ENCODE data around the gene P3H4.
"Not testable (repeated sequence)": the region's sequence is repeated elsewhere in the genome, so short reads cannot be mapped to it uniquely, and the experiment has no call there.

P3H4 gene

DNA sequence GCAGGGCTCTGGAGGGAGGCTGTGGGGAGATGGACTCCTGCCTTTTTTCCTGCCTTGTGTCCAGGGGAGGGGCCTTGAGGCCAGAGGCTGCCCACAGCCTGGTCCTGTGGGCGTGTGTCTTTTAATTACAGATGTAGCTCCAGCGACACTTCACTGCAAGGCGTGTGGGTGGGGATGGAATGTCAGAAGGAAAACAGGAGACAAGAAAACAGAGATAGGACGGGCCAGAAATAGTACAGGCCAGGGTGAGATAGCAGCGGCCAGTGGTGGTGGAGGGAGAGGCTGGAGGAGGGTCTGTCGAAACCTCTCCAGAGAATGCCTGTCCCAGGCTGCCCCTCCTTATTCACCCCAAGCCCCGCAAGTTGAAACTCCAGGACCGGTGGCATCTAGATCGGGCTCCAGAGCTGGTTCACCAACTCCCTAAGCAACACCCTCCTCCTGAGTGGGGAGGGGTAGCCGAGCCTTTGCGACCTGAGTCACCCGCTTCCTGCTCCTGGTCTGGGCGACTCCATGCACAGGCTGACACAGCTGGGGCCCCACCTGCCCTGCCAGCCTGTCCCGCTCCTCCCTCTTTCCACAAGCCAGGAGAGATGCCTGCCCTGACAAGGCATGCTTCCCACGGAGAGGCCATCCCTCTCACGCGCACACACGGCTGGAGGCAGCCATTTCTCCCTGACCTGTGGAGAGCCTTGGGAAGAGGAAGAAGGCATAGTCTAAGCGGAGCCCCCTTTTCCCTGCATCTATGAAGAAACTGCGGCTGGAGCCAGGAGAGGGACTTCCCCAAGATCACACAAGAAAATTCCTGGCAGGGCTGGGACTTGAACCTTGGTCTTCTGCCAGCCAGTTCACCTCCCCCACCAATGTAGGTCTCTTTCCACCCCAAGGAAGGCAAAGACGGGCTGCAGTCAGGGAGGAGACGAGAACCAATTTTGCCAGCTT, 18.6 kb downstream of the P3H4 start:
- no peak for DNase-seq

DNA sequence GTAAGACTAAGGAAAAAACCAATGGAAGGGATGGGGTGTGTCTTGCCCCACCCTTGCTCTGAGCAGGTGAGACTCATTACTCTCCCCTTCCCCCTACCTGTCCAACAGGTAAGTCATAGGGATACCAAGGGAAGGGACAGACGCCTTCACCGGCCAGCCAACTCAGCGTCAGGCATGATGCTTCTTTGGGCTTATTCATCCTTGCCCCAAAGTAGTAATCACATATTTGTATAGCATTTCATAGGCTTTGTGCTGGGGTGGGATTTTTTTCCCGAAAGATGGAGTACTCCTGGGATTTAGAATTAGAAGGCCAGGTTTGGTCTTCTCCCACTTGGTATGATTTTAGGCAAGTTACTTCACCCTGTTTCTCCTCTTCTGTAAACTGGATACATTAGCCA, 24.7 kb downstream of the P3H4 start:
- DNase-seq: no peak

DNA sequence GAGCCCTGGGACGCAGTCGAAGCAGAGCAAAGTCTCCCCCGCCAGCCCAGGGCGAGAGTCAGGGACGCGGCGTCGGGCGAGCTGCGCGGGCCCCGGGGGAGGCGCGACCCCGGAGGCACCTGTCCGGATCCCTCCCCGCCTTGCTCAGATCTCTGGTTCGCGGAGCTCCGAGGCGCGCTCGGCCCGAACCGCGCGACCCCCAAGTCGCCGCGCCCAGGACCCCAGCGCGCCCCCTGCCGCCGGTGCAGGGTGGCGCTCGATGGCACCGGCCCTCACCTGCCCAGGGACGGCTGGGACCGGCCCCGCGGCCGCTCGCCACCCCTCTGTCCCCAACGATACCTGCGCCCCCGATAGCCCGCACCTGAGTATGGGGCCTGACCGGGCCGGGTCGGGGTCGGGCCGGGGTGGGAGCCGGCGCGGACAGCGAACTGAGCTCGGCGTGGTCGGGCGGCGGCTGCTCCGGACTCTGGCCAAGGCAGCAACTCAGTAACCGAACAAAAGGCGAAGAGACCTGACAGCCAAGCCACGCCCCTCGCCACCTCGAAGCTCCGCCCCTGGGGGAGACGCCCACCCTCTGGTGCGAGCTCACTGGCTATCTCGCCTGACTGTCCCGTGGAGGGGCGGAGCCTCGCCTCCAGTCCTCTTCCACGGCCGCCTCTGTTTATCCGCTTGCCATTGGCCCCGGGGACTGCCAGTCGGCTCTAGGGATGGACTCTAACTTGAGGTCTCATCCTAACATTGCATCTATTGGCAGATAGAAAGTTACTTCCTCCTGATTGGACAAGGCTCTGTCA, 25.3 kb downstream of the P3H4 start, which contains the start of gene JUP:
JUP (minus strand) TSS at position 485 of the 794 bp plus-strand sequence. CDS start 14,857 bp downstream, outside the sequence.
- peak; percentile 63 for DNase-seq

DNA sequence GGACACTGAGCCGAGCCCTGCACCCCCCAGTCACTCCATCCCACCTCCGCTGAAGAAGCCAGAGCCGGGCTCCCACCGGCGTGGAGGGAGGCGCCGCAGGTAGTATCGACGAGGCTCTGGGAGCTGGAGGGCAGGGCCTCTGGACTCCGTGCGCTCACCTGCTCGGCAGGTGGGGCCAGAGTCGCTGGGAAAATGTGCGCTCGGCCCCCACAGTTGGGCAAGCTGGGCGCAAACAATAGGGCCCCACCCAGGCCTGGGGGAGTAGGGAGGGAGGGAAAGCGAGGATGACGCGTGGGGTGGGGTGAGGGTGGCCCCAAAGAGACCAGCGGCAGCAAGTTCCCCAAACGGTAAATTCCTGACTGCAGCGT, 25.9 kb downstream of the P3H4 start:
- DNase-seq: no peak

DNA sequence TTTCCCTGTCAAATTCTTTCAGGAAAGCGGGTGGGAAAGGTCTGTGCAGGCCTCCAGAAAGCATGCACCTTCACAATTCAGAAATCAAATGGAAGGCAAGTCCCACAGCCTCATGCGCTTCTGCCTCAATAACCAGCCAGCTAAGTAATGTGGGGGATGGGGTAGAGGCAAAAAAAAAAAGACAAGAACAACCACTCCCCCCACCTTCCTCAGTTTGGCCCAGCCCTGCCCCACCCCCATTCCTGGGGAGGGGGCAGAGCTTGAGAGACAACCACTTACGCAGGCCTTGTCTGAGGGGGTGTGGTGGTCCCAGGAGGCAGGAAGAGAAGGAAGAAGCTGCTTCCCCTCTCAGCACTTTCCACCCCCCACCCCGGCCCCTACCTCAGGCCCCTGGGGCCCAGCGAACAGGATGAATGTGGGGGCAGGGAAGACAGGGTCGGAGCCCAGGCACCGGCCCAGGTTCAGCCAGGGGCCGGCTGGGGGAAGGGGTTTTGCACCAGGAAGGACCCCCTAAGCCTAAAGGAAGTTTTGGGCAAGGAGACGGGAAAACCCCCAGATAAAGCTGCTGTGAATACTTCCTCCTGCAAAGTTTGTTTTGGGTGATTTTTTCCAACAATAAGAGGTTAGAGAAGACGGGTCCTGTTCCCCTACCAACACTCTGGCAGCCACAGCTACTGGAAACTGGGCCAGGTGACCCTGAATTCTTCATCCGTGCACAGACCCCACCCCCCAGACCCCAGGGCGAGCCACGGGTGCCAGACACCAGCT, 26.5 kb downstream of the P3H4 start:
- DNase-seq: no peak

DNA sequence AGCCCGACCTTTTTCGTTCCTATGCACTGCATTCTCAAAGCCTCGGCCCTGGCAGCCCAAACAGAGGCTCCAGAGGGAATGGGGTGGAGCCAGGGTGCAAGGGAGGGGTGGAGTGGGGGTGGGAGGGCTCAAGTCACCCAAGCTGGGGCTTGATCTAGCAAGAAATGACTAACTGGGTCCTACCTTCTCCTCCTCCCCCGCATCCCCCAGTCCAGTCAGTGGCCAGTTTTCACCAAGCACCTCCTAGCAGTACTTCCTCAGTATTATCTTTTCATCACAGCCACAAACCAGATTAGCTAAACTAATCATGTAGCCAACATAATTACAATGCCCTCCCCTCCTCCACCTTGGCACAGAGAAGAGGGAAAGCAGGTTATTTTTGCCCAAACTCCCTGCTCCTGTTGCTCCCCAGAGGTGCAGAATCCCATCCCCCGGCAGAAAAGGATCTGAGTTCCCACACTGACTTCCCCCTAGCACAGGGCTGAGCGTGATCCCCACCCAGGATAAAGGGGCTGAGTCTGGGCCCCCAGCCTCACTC, 27.5 kb downstream of the P3H4 start:
- DNase-seq: no peak

DNA sequence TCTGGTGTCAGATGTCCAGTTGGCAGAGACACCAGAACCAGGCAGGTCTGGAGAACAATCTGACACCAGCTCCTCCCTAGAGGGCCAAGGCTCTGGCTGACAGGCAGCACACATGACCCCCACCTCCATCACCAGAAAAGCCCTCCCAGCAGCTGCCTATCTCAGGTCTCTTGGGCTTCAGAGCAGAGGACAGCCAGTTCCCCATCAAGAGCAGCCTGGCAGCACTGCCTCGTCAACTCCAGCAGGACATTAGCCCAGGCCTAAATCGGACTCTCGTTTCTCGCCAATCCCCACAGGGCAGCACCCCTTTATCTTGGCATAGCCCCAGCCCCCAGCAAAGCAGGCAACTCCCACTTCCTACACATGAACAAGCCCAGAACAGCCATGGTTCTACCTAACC, 29.6 kb downstream of the P3H4 start:
- no peak for DNase-seq

DNA sequence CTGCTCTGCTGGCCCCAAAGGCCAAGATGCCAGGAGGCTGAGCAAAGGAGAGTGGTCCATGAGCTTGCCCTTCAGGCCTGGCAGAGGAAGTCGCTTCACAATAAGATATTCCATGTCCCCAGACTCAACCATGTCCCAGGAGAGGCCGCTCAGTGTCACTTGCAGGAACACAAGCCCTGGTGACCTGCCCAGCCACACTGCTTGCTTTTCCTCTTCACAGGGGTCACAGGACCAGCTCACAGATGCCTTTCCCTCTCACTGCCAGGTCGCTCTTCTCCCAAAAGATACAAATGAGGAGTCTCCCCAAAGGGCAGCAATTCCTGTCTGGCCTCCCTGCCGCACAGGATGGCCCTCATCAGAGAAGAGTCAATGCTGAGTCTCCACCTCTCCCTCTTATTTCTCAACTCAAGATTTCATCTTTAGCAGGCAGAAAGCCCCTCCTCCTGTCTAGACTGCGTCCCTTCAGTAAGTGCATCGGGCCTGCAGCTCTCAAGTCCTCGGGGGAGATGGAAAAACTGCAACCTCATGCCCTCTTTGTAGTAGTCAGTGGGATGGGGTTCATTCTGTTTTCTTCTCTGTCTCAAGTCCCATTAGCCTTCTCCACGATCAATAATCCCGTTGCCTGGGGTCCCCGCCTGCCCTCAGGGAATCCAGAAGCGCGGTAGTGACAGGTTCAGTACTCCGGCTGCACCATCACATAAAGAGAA, 30.2 kb downstream of the P3H4 start:
- DNase-seq: no peak

DNA sequence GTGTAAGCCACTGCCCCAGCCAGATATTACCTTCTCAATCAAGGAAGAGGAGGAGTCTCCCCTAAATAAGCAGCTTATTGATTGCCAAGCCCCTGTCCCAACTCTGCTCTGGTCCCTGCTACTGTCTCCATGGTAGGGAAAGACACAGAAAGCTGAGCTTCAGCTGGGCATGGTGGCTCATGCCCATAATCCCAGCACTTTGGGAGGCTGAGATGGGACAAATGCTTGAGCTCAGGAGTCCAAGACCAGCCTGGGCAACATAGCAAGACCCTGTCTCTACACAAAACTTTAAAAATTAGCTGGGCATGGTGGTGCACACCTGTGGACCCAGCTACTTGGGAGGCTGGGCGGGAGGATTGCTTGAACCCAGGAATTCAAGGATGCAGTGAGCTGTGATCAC, 31.8 kb downstream of the P3H4 start:
- no peak for DNase-seq

DNA sequence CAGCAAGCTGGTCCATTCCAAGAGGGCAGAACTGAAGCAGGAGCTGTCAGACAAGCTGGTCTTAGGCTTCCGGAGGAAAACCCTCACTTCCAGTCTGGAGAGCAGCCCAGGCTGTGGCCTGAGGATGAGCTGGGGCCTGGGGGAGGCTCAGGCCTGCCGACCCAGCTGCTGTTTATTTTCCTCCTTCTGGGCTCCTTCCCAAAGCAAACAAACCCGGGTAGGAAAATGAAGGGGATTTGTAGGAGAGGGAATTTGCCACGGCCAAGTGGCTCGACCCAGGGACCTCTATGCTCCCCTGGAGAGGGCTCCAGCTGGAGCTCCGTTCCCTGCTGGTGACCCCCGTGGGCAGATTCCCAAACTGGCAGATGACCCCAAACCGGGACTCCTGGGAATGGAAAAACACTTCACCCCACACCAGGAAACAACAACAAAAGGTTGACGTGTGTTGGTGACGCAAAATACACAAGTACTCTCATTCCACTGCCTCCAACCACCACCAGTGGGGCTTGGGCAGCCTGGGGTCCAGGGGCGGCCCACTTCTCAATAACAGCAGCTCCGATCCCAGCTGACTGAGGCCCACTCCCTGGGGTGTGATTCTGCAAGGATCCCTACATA, 34.1 kb downstream of the P3H4 start:
- DNase-seq: no peak

DNA sequence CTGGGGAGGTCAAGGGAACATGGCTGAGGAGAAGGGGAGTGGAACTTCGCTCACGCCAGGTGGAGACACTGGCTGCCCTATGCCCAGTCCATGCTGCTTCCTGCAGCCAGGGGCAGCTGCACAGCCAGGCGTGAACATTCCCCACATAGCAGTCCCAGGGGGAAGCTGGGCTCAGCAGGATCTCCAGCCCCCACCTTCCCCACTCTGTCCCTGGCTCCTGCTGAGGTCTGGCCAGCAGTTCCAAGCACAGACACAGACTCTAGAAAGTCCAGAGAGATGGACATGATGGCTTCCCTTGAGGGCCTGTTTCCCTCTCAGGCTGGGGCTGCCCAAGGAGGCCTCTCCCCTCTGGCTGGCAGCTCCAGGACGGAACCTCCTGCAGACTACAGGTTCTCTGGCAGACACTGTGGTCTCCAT, 34.6 kb downstream of the P3H4 start:
- DNase-seq: no peak

DNA sequence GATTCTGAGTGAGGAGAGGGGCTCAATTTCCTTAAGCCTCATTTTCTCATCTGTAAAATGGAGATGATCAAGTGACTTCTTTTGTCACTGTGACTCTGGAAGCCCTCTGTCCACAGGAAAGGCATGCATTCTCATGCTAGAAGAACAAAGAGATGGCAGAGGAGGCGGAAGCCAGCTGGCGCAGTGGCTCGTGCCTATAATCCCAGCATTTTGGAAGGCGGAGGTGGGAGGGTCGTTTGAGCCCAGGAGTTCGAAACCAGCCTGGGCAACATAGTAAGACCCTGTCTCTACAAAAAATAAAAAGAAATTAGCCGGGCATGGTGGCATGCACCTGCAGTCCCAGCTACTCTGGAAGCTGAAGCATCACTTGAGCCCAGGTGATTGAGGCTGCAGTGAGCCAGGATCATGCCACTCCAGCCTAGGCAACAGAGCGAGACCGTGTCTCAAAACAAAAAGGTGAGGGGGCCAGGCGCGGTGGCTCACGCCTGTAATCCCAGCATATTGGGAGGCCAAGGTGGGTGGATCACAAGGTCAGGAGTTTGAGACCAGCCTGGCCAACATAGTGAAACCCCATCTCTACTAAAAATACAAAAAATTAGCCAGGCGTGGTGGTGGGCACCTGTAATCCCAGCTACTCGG, 35.4 kb downstream of the P3H4 start:
- DNase-seq: not testable (repeated sequence)

DNA sequence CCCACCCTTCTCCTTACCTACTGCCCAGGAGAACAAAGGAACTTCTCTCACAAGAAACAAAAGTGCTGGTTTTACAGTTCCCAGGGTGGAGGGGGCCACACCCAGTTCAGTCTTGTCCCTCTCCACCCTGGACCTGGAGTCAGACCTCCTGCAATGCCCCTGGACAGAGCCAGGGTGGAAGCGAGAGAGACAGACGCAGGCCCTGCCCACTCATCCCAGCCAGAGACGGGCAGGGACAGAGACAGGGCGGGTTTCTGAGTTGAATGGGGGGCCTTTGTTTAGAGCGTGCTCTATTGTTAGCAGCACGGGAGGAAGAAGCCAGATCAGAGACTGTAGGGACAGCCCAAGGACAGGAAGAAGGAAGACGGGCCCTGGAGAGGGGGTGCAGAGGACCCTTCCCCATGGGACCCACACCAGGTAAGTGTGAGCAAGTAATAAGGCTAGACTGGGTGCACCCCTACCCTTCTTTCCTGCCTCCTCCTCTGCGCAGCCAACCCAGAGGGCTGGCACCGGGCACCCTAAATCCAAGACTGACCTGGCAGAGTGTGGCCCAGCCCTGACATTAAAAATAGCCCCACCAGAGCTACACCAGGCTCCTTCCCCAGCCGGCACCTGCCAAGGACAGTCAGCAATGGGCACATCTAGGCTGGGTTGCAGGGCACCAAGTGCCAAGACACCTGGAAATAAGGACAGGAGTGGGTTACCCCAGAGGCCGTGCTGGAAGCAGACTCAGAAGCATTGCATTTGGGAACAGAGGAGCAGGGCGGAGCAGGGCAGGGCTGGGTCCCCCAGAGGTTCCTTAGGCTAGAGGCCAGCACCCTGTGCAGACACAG, 36.1 kb downstream of the P3H4 start:
- DNase-seq: no peak

DNA sequence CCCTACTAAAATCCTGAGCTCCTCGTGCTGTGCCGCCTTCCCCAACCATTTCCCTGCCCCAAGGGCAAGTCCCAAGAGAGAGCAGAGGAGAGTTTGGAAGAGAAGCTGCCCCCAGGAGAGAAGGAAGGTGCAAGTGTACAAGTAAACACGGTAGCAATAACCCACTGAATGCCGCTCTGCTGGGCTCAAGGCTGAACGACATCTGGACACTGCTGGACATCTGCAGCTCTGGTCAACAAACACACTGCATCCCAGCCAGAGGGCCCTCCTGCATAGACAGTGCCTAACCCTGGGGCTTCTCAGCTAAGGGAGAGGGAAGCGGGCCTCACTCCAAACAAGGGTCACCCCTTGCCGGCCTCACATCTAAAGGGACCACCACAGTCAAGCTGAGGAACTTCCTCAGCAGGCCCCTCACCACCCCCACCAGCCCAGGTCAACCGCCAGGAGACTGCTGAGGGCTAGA, 38.0 kb downstream of the P3H4 start:
- no peak for DNase-seq

DNA sequence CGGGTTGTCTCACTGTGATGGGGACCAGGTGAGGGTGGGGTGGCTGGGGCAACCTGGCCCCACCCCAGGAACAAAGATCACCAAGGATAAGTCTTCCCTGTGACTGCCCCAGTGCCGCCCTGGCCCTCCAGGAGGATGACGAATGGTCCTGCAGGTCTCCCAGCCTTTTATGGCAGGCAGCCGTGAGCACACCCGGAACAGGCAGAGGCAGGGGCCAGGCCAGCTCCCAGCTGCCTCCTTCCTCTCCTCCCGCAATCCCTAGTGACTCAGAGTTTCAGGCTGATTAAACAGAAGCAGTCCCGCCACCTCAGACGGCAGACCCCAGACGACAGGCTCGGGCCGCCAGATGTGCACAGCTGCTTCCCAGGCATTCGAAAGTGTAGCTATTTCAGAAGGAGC, 38.6 kb downstream of the P3H4 start:
- DNase-seq: no peak

DNA sequence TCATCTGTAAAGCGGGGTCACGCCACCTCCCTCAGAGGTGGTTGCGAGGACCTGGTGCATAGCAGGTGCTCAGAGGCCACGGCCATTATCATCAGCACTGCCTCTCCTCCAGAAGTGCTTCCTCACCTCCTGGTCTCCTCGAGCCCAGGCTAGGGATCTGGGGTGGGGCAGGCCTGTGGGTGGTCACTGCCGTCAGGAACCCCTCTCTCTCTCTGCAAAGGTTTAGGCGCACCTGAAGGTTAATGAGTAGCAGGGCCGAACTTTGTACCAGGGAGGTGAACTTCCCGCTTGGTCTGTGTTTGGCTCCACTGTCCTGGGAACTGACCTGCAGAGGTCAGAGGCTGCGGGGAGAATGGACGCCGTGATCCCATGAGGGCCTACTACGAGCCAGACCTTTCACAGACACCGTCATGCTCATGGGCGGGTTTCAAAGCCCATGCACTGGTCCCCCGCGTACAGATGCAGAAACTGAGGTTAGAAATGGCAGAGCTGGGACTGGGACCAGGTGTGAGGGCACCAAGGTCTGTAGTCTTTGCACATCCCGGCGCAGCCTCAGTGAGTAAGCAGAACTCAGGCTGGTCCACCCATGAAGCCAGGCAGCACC, 39.1 kb downstream of the P3H4 start:
- no peak for DNase-seq

DNA sequence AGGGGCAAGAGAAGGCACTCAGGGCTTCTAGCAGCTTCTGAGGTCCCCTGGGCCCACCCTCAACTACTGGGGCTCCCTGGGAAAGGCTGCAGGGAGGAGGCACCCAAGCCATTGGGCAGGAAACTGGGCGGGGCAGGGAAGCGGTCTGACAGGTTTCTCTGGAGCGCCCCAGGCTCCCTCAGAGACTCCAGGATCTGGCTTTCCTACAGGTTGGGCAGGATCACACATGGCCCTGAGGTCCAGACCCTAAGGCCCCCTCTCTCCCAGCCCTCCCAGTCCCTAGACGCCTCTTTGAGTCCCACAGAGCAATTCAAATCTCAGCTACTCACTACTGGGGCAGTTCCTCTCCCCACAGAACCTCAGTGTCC, 39.5 kb downstream of the P3H4 start:
- DNase-seq: no peak

DNA sequence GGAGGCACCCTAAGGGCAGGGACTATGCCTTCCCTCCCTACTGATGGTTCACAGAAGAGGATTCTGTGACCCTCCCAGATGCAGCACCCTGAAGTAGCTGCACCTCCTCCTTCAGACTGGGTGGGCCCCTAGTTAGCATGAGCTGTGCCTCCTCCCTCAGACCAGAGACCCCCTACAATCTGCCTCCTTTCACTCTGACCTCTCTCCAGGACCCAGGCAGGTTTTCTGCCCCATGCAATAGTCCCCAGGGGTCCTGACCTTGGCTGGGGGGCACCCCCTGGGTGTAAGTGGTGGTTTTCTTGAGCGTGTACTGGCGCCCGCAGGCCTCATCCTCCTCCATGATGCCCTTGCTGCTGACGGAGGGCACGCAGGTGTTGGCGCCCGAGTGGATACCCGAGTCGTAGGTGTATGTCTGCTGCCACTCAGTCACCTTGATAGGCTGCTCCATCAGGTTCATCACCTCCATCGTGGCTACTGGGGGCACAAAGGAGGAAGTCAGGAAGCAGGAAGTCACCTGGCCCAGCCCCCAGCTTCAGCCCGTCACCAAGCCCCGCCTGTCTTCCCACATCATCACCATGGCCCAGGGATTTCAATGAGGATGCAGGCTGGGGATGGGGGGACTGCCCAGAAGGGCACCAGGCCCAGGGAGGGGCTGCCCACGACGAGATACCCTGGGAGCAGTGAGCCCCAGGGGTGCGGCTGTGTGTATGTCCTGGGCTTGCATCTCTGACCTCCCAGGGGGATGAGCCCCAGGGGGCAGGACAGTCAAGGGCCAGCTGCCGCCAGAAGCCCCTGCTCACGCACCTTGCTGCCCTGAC, 40.2 kb downstream of the P3H4 start:
- DNase-seq: no peak

DNA sequence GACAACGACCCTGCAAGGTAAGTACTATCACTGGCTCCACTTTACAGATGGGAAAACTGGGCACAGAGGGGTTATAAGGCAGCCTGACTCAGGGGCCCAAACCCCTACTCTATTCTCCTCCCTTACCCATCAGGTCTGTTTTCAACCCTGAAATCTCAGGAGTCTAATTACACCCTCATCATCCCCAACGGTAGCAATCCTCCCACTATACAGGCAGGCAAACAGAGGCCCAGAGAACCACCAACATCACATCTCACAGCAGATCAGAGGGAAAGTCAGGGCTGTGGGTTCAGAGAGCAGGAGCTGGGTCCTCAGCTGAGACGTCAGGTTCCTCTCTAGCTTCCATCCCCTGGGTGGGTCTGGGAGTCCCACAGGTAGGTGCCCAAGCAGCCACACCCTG, 41.8 kb downstream of the P3H4 start:
- no peak for DNase-seq

Data from activated gamma-delta T cell (primary cell).